ENCODE measurements around the gene SLC6A20. TPM values are rescaled to one million over a fixed set of nuclear protein-coding genes. Genes with fewer than 3 reads are reported as not detected.

SLC6A20 gene
- total RNA-seq, 1 donor from 2014 or later = 2.9 TPM

- TF ChIP-seq POLR2A (IDR thresholded peaks at IDR 0.05) = no peak
- no peak for TF ChIP-seq POLR2AphosphoS5 (IDR thresholded peaks at IDR 0.05; ENCODE audit: insufficient read depth in 1 of 2, low read depth in 1 of 2)
- TF ChIP-seq CTCF (IDR thresholded peaks at IDR 0.05) = no peak
- Histone ChIP-seq H3K27me3 (no peaks in the 10 kb centered on the region), H3K27ac (no peak overlapping the region), H3K4me1 (no peaks in the 10 kb centered on the region), H3K9me3 (no peaks in the 10 kb centered on the region), H3K36me3 (no peaks in the 10 kb centered on the region), H3K4me3 (no peak overlapping the region)
- peak in 1 of 2 donors; percentile 70 for DNase-seq (ENCODE audit: extremely low spot score in 2 of 2)
- intact Hi-C loops (cut with DNase I) = no loop called here
These were observed 19.1 kb downstream of the SLC6A20 start for GRCh38 chr3:45777111-45777745.

- no peaks in the 10 kb centered on the region for H3K9me3 ChIP-seq
- intact Hi-C loops (cut with DNase I) = no loop called here
- no peaks in the 10 kb centered on the region for H3K4me1 ChIP-seq
- H3K27me3 ChIP-seq = no peaks in the 10 kb centered on the region
- no peak overlapping the region for H3K4me3 ChIP-seq
- H3K36me3 ChIP-seq = no peaks in the 10 kb centered on the region
- TF ChIP-seq POLR2AphosphoS5 (IDR thresholded peaks at IDR 0.05; ENCODE audit: insufficient read depth in 1 of 2, low read depth in 1 of 2) (no peak), CTCF (IDR thresholded peaks at IDR 0.05) (no peak), POLR2A (IDR thresholded peaks at IDR 0.05) (no peak)
- no peak overlapping the region for H3K27ac ChIP-seq
- peak in 1 of 2 donors; percentile 67 for DNase-seq (ENCODE audit: extremely low spot score in 2 of 2)
These were observed 19.7 kb downstream of the SLC6A20 start for GRCh38 chr3:45776611-45777010.

- Histone ChIP-seq H3K36me3 (no peaks in the 10 kb centered on the region), H3K9me3 (no peaks in the 10 kb centered on the region), H3K4me3 (no peak overlapping the region), H3K4me1 (no peaks in the 10 kb centered on the region), H3K27ac (no peak overlapping the region), H3K27me3 (no peaks in the 10 kb centered on the region)
- intact Hi-C loops (cut with DNase I) = no loop called here
- no peak for DNase-seq (ENCODE audit: extremely low spot score in 2 of 2)
- TF ChIP-seq CTCF (IDR thresholded peaks at IDR 0.05) = no peak
These were observed 20.1 kb downstream of the SLC6A20 start for GRCh38 chr3:45776301-45776595.

- no peaks in the 10 kb centered on the region for H3K27me3 ChIP-seq
- no peaks in the 10 kb centered on the region for H3K9me3 ChIP-seq
- H3K4me3 ChIP-seq = no peak overlapping the region
- peak in 1 of 2 donors; percentile 87 for DNase-seq (ENCODE audit: extremely low spot score in 2 of 2)
- no peak overlapping the region for H3K27ac ChIP-seq
- no peaks in the 10 kb centered on the region for H3K4me1 ChIP-seq
- H3K36me3 ChIP-seq = no peaks in the 10 kb centered on the region
- intact Hi-C loops (cut with DNase I) = no loop called here
- no peak for TF ChIP-seq CTCF (IDR thresholded peaks at IDR 0.05)
- no peak for TF ChIP-seq POLR2AphosphoS5 (IDR thresholded peaks at IDR 0.05; ENCODE audit: insufficient read depth in 1 of 2, low read depth in 1 of 2)
- TF ChIP-seq POLR2A (IDR thresholded peaks at IDR 0.05) = no peak
These were observed 20.6 kb downstream of the SLC6A20 start for GRCh38 chr3:45775571-45776300.
